DOHH2 (cell line): ENCODE data around the gene POLR2A.
A peak's percentile ranks its signal among the peaks of the same experiment; 100 is the strongest.

Experiments
- H3F3A ChIP-seq: fragments of 200-600 bp; sonication (generic), shearing (Covaris generic); 2 replicates; pipeline ENCODE4 v1.6.0; 2016; ENCODE audit warnings: antibody characterized with exemption, mild to moderate bottlenecking; ENCODE audit not compliant: control insufficient read depth, insufficient read depth
- H3K27ac ChIP-seq: fragments of 200-600 bp; sonication (generic); 2 replicates; pipeline ENCODE4 v1.5.1; 2014; ENCODE audit warnings: low read depth, mild to moderate bottlenecking, low read length, moderate library complexity
- H3K27me3 ChIP-seq: fragments of 200-600 bp; sonication (generic); 2 replicates; pipeline ENCODE4 v1.6.1; 2014; ENCODE audit warnings: mild to moderate bottlenecking, low read length, mixed read lengths; ENCODE audit not compliant: control insufficient read depth
- H3K36me3 ChIP-seq: fragments of 200-600 bp; sonication (generic); 2 replicates; pipeline ENCODE4 v1.6.1; 2014; ENCODE audit warnings: mild to moderate bottlenecking, low read length, moderate library complexity, mixed read lengths; ENCODE audit not compliant: control insufficient read depth
- H3K4me1 ChIP-seq: fragments of 200-600 bp; sonication (generic); 2 replicates; pipeline ENCODE4 v1.6.1; 2014; ENCODE audit warnings: mild to moderate bottlenecking, low read length, mixed read lengths; ENCODE audit not compliant: control insufficient read depth
- H3K4me2 ChIP-seq: fragments of 200-600 bp; sonication (generic); 2 replicates; pipeline ENCODE4 v1.6.0; 2014; ENCODE audit warnings: mild to moderate bottlenecking, low read length, moderate library complexity
- H3K4me3 ChIP-seq: fragments of 200-600 bp; sonication (generic); 2 replicates; pipeline ENCODE4 v1.5.1; 2014; ENCODE audit warnings: mild to moderate bottlenecking, low read length, mixed read lengths
- H3K79me2 ChIP-seq: fragments of 200-600 bp; sonication (generic); 2 replicates; pipeline ENCODE4 v1.6.1; 2014; ENCODE audit warnings: mild to moderate bottlenecking, low read length, mixed read lengths; ENCODE audit not compliant: control insufficient read depth
- H3K9me2 ChIP-seq: fragments of 200-600 bp; sonication (generic); replicated peaks from 2 replicates; pipeline ENCODE4 v1.6.1; 2014; ENCODE audit warnings: mild to moderate bottlenecking, low read length, mixed read lengths; ENCODE audit not compliant: control insufficient read depth
- H3K9me3 ChIP-seq: fragments of 200-600 bp; sonication (generic); 2 replicates; pipeline ENCODE4 v1.6.1; 2014; ENCODE audit warnings: antibody characterized with exemption, low read length, mixed read lengths; ENCODE audit not compliant: control insufficient read depth, insufficient read depth
- H4K20me1 ChIP-seq: fragments of 200-600 bp; sonication (generic); 2 replicates; pipeline ENCODE4 v1.6.0; 2014; ENCODE audit warnings: low read depth, mild to moderate bottlenecking, antibody characterized with exemption, low read length, moderate library complexity; ENCODE audit not compliant: control insufficient read depth, insufficient read depth
- CTCF ChIP-seq: fragments of 200-600 bp; sonication (generic); IDR thresholded peaks from one replicate; pipeline ENCODE4 v1.5.1; 2014; ENCODE audit warnings: antibody characterized with exemption, mild to moderate bottlenecking, low read depth, low read length; ENCODE audit not compliant: poor library complexity, severe bottlenecking
- EZH2phosphoT487 ChIP-seq: fragments of 200-600 bp; sonication (generic); IDR thresholded peaks from 2 replicates; pipeline ENCODE4 v1.6.1; 2017; ENCODE audit warnings: borderline replicate concordance, mild to moderate bottlenecking, antibody characterized with exemption, low read length, moderate library complexity, mixed read lengths

Gene POLR2A

GRCh38 chr17:7483255-7484066 is 705 bp upstream of the POLR2A start:
- Histone ChIP-seq H3K27ac (peak overlapping the region; percentile 84), H4K20me1 (peaks cover 15% of the 10 kb centered on the region), H3K36me3 (peaks cover 26% of the 10 kb centered on the region), H3K79me2 (peaks cover 51% of the 10 kb centered on the region), H3F3A (peaks cover 3% of the 10 kb centered on the region; the same call in 1 of the 2 replicates), H3K27me3 (no peaks in the 10 kb centered on the region), H3K4me3 (peak overlapping the region; percentile 84), H3K4me2 (peak overlapping the region; percentile 82), H3K9me2 (no peaks in the 10 kb centered on the region), H3K9me3 (no peaks in the 10 kb centered on the region), H3K4me1 (peaks cover 49% of the 10 kb centered on the region)
- TF ChIP-seq EZH2phosphoT487 (no peak), CTCF (no peak)

GRCh38 chr17:7484919-7485377 is 782 bp downstream of the POLR2A start:
- Histone ChIP-seq H3K4me1 (peaks cover 49% of the 10 kb centered on the region), H3K4me3 (peak overlapping the region; percentile 84), H3K9me3 (no peaks in the 10 kb centered on the region), H3K79me2 (peaks cover 56% of the 10 kb centered on the region), H3K27ac (peak overlapping the region; percentile 84), H3K9me2 (no peaks in the 10 kb centered on the region), H3K36me3 (peaks cover 37% of the 10 kb centered on the region), H3K4me2 (peak overlapping the region; percentile 82), H3F3A (peaks cover 6% of the 10 kb centered on the region; the same call in 1 of the 2 replicates), H4K20me1 (peaks cover 21% of the 10 kb centered on the region), H3K27me3 (no peaks in the 10 kb centered on the region)
- TF ChIP-seq CTCF (peak; percentile 26), EZH2phosphoT487 (no peak)

- Histone ChIP-seq H3K79me2 (peaks cover 66% of the 10 kb centered on the region), H3K4me2 (peak overlapping the region; percentile 77), H3K9me2 (no peaks in the 10 kb centered on the region), H3K9me3 (no peaks in the 10 kb centered on the region), H3K4me1 (peaks cover 40% of the 10 kb centered on the region), H3K36me3 (peaks cover 49% of the 10 kb centered on the region), H3K27me3 (no peaks in the 10 kb centered on the region), H4K20me1 (peaks cover 24% of the 10 kb centered on the region), H3F3A (peaks cover 6% of the 10 kb centered on the region; the same call in 1 of the 2 replicates), H3K4me3 (peak overlapping the region; percentile 84), H3K27ac (no peak overlapping the region)
- TF ChIP-seq CTCF (no peak), EZH2phosphoT487 (no peak)
Observed at GRCh38 chr17:7486181-7486580, 2.0 kb downstream of the POLR2A start.
